Glutamatergic neuron (in vitro differentiated cells): ENCODE measurements around the gene CDC34. TPM values are rescaled to one million over a fixed set of nuclear protein-coding genes. Genes with fewer than 3 reads are reported as not detected.

Experiments used
- DNase-seq: peaks from one replicate; pipeline ENCODE4 v3.0.0; 2022
- H3K27ac Mint-ChIP-seq: one replicate; pipeline ENCODE4 v1.8.0; 2020; ENCODE audit warnings: mild to moderate bottlenecking, mixed read lengths, inconsistent platforms; ENCODE audit not compliant: unreplicated experiment
- H3K27me3 Mint-ChIP-seq: one replicate; pipeline ENCODE4 v1.8.0; 2020; ENCODE audit warnings: mild to moderate bottlenecking, moderate library complexity, mixed read lengths, inconsistent platforms; ENCODE audit not compliant: unreplicated experiment
- H3K36me3 Mint-ChIP-seq: one replicate; pipeline ENCODE4 v1.8.0; 2020; ENCODE audit warnings: mild to moderate bottlenecking, mixed read lengths, inconsistent platforms; ENCODE audit not compliant: unreplicated experiment
- H3K4me1 Mint-ChIP-seq: one replicate; pipeline ENCODE4 v1.8.0; 2020; ENCODE audit warnings: mild to moderate bottlenecking, low read depth, mixed read lengths, inconsistent platforms; ENCODE audit not compliant: unreplicated experiment
- H3K4me3 Mint-ChIP-seq: one replicate; pipeline ENCODE4 v1.8.0; 2020; ENCODE audit warnings: mild to moderate bottlenecking, mixed read lengths, inconsistent platforms; ENCODE audit not compliant: unreplicated experiment
- H3K9me3 Mint-ChIP-seq: one replicate; pipeline ENCODE4 v1.8.0; 2020; ENCODE audit warnings: mild to moderate bottlenecking, moderate library complexity, mixed read lengths, inconsistent platforms; ENCODE audit not compliant: unreplicated experiment
- total RNA-seq: library from RNA; stranded (reverse); fragmentation: NEBNext Ultra II Directional; extraction: Animal tissue kit (Norgen Biotek cat#: 25700); gene quantifications from one replicate; pipeline ENCODE4 v1.2.1, GENCODE V29; 2021; ENCODE audit not compliant: unreplicated experiment
- TF ChIP-seq, protein P1 (sequence below): fragments of 200-600 bp; sonication (generic); IDR thresholded peaks from one replicate; pipeline ENCODE4 v1.5.0; 2021; ENCODE audit not compliant: partially characterized antibody, unreplicated experiment

The CDC34 gene
- total RNA-seq, 1 donor from 2014 or later, result 136 TPM

- Mint-ChIP-seq H3K27me3 (peaks cover 11% of the 10 kb centered on the region), H3K36me3 (no peaks in the 10 kb centered on the region), H3K27ac (no peak overlapping the region), H3K4me3 (peak overlapping the region; percentile 90), H3K4me1 (peaks cover 4% of the 10 kb centered on the region), H3K9me3 (peaks cover 6% of the 10 kb centered on the region)
- TF ChIP-seq, protein P1, sequence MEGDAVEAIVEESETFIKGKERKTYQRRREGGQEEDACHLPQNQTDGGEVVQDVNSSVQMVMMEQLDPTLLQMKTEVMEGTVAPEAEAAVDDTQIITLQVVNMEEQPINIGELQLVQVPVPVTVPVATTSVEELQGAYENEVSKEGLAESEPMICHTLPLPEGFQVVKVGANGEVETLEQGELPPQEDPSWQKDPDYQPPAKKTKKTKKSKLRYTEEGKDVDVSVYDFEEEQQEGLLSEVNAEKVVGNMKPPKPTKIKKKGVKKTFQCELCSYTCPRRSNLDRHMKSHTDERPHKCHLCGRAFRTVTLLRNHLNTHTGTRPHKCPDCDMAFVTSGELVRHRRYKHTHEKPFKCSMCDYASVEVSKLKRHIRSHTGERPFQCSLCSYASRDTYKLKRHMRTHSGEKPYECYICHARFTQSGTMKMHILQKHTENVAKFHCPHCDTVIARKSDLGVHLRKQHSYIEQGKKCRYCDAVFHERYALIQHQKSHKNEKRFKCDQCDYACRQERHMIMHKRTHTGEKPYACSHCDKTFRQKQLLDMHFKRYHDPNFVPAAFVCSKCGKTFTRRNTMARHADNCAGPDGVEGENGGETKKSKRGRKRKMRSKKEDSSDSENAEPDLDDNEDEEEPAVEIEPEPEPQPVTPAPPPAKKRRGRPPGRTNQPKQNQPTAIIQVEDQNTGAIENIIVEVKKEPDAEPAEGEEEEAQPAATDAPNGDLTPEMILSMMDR, result no peak
- no peak for DNase-seq
Observed at GRCh38 chr19:534088-534487, 2.5 kb downstream of the CDC34 start.

DNA sequence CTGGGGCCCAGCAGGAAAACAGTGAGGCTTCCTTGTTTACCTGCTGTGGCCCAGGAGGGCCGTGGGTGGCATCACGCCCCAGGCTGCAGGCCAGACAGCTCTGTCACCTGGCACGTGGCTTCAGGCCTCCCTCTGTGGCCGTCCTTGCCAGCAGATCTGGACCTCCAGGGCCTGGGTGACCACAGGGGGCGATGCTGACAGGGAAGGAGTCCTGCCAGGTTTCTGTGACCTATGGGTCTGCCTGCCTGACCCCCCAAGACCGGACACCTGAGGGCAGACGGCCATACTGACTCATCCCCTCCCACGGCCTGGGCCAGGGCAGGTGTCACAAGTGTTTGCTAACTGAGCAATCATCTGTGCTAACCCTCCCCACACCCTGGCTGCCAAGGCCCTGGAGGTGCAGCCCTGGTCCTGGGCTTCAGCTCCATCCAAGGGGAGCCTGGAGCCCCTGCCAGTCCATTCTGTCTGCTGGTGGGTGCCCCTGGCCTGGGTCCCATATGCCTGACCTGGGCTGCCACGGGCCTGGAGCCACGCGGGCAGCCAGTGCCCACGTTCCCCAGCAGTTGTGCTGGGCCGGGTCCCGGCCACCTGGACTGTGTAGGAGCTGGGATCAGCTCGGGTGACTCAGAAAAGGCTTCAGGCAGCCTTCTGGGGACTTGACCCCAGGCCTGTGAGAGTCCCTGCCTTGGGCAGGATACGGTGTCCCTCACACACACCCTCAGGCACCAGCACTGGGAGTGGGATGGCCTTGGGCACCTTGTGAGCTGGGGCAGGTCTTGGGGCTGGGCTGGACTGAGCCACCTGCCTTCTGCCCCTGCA is 3.7 kb downstream of the CDC34 start:
- Mint-ChIP-seq H3K36me3 (no peaks in the 10 kb centered on the region), H3K9me3 (peaks cover 6% of the 10 kb centered on the region), H3K4me1 (peaks cover 4% of the 10 kb centered on the region), H3K27ac (no peak overlapping the region), H3K4me3 (no peak overlapping the region), H3K27me3 (peaks cover 8% of the 10 kb centered on the region)
- TF ChIP-seq, protein P1, result no peak
- no peak for DNase-seq

GRCh38 chr19:536031-536880 is 4.7 kb downstream of the CDC34 start:
- Mint-ChIP-seq H3K4me3 (no peak overlapping the region), H3K36me3 (no peaks in the 10 kb centered on the region), H3K4me1 (peaks cover 4% of the 10 kb centered on the region), H3K27me3 (peaks cover 6% of the 10 kb centered on the region), H3K27ac (no peak overlapping the region), H3K9me3 (peaks cover 5% of the 10 kb centered on the region)
- TF ChIP-seq, protein P1, result no peak
- no peak for DNase-seq

- Mint-ChIP-seq H3K9me3 (peaks cover 5% of the 10 kb centered on the region), H3K27me3 (peaks cover 6% of the 10 kb centered on the region), H3K4me1 (peaks cover 4% of the 10 kb centered on the region), H3K27ac (no peak overlapping the region), H3K36me3 (no peaks in the 10 kb centered on the region), H3K4me3 (no peak overlapping the region)
- no peak for DNase-seq
- TF ChIP-seq, protein P1, result no peak
Observed at GRCh38 chr19:536881-537404, 5.4 kb downstream of the CDC34 start.
